ENCODE data around the gene ANGPTL4.
A peak's percentile ranks its signal among the peaks of the same experiment; 100 is the strongest.
"Not testable (repeated sequence)": the region's sequence is repeated elsewhere in the genome, so short reads cannot be mapped to it uniquely, and the experiment has no call there.

The ANGPTL4 gene

GRCh38 chr19:8334458-8335342 lies 29.3 kb upstream of the ANGPTL4 start:
- DNase-seq = no peak

DNA sequence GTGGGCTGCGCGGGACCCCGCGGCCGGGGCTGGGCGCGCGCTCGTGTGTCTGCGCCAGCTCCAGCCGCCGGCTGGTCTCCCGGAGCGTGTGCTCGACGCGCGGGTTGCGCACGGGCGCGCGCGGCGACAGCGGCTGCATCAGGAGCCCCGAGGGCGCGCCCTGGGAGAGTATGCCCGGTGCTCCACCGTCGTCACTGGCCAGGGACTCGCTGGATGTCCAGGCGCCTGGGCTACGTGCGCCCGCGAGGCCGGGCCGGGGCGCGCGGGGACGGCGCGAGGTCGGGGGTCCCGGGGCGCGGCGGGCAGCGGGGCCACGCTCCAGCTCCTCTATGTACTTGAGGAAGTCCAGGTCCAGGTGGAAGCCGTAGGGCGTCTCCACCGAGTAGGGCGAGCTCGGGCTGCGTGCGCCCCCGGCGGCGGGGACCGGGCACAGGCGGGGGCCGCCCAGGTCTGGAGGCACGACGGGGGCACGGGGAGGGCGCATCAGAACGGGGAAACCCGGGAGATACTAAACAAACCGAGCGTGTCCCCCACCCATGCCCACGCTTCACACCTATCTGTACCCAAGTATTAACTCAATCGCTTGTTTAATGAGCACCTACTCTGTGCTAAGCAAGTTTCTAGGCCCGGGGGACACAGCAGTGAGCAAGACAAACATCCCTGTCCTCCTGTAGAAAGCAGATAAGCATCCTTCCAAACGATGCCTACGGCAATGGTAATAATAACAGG lies 28.4 kb upstream of the ANGPTL4 start:
- peak; percentile 39 for DNase-seq

DNA sequence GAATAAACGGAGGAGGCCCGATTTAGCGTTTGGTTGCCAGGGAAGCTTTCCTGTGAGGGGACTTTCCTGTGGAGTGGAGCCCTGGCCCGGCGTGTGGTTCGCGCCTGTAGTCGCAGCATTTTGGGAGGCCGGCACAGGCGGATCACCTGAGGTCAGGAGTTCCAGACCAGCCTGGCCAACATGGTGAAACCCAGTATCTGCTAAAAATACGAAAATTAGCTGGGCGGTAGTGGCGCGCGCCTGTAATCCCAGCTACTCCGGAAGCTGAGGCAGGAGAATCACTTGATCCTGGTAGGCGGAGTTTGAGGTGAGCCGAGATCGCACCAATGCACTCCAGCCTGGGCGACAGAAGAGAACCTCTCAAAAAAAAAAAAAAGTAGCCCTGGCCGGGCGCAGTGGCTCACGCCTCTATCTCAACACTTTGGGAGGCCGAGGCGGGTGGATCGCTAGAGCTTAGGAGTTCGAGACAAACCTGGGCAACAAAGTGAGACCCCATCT lies 27.8 kb upstream of the ANGPTL4 start:
- DNase-seq = no peak

DNA sequence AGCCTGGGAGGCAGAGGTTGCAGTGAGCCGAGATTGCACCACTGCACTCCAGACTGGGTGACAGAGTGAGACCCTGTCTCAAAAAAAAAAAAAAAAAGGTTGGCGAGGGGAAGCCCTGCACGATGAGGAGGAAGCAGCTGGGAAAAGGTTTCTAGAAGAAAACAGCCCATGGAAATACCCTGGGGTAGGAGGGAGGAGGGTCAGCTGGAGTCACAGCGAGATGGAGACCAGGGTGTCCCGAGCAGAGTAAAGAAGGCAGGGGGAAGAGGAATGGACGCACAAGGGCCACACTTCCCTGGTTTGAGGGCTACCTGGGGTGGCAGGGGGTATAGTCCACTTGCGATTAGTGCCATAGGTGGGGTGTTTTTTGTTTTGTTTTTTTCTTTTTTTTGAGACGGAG lies 27.3 kb upstream of the ANGPTL4 start:
- DNase-seq = no peak

- no peak for DNase-seq
These were observed 26.2 kb upstream of the ANGPTL4 start for GRCh38 chr19:8337728-8338127.

DNA sequence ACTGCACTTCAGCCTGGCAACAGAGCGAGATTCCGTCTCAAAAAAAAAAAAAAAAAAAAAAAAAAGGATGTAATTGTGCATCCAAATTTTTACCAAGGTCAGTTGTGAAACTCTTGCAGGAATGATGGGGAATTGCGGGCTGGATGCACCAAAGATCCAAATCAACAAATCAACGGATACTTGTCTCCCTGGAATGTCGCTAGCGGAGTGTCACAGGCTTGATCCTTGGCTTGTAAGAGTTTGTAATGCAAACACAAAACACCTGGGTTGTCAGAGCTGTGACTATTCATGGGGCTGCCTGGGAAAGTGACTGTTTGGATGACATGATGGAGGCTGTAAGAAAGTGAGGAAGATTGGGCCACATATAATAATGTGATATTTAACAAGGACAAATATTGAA lies 25.1 kb upstream of the ANGPTL4 start:
- no peak for DNase-seq

DNA sequence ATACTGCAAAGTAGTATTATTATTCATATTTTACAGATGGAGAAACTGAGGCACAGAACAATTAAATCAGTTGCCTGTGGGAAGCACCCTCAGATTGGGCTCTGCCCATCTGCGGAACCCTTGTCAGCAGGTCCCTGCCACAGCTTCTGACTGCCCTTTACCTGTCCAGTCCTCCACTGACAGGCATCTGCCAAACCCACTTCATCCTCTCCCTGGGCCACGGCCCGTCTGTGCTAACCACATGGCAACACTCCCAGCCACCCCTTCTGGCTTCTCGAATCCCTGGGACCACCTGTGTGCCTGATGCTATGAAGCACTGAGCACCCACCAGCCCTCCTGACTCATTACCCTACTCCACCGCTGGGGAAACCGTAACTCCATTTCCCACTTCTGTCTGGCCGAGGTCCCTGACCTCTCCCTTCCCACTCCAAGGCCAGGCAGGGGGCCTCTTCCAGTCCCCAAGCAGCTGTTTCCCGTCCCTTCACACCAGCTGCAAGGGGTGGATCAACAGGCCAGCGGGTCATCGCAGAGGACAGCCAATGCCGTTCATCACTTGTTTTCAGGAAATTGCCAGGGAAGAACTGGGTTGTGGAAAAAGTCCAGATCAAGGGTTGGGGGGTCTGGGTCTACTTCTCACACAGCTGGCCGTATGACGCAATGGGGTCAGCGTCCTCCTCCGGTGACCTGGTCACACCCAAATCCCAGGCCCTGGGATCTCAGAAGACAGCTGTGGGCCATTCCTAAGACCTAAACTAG lies 23.4 kb upstream of the ANGPTL4 start:
- no peak for DNase-seq

GRCh38 chr19:8341504-8341903 lies 22.5 kb upstream of the ANGPTL4 start:
- DNase-seq = not testable (repeated sequence)

- no peak for DNase-seq
These were observed 21.7 kb upstream of the ANGPTL4 start for GRCh38 chr19:8342316-8342683.

GRCh38 chr19:8342684-8343482 lies 21.1 kb upstream of the ANGPTL4 start, which contains the start of gene KANK3:
KANK3 (minus strand) TSS chr19:8343262; CDS start chr19:8337828, 5,434 bp downstream.
- DNase-seq = peak; percentile 94

GRCh38 chr19:8343483-8343844 lies 20.5 kb upstream of the ANGPTL4 start:
- DNase-seq = no peak

DNA sequence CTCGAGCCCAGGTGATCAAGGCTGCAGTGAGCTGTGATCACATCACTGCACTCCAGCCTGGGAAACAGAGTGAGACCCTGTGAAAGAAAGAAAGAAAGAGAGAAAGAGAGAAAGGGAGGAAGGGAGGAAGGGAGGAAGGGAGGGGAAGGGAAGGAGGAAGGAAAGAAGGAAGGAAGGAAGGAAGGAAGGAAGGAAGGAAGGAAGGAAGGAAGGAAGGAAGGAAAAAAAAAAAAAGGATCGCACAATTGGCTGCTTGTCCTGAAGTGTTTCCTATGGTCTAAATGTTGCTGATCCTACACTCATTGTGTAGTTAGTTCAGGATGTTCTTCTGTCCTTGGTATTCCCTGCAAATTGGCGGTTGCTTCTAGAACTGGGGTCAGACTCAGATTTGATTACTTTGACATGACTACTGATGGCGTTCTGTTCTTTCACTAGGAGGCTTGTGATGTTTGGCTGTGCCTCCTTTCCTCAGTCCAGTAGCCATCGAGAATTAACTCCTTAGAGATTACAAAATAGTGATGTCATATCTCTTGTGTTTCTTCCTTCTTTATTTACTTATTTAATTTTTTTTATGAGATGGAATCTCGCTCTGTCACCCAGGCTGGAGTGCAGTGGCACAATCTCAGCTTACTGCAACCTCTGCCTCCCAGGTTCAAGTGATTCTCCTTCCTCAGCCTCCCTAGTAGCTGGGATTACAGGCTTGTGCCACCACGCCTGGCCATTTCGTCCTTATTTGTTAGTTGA lies 14.2 kb upstream of the ANGPTL4 start:
- not testable (repeated sequence) for DNase-seq

GRCh38 chr19:8352134-8352827 lies 11.7 kb upstream of the ANGPTL4 start:
- DNase-seq = no peak

DNA sequence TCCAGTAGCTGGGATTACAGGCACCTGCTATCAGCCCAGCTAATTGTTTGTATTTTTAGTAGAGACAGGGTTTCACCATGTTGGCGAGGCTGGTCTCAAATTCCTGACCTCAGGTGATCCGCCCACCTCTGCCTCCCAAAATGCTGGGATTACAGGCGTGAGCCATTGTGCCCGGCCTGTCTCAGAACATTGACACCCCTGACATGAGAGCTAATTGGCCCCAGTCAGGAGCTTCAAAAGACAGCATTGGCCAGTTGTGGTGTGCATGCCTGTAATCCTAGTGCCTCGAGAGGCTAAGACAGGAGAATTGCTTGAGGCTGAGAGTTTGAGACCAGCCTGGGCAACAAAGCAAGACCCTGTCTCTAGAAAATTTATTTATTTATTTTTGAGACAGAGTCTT lies 11.1 kb upstream of the ANGPTL4 start:
- not testable (repeated sequence) for DNase-seq

- no peak for DNase-seq
These were observed 8.1 kb upstream of the ANGPTL4 start for GRCh38 chr19:8355631-8356402.

DNA sequence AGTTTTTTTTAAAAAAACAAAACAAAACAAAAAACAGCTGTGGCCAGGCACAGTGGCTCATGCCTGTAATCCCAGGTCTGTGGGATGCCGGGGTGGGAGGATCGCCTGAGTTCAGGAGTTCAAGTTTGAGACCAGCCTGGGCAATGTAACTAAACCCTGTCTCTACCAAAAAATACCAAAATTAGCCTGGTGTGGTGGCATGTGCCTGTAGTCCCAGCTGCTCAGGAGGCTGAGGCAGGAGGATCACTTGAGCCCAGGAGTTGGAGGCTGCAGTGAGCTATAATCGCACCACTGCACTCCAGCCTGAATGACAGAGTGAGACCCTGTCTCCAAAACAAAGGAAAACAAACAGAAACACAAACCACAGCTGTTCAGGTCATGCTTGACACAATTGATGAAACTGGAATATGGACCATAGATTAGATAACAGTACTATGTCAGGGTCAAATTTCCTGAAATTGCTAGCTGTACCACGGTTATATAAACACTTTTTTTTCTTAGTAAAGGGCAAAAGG lies 6.9 kb upstream of the ANGPTL4 start:
- no peak for DNase-seq

- DNase-seq = no peak
These were observed 5.0 kb upstream of the ANGPTL4 start for GRCh38 chr19:8358948-8359347.

- no peak for DNase-seq
These were observed 3.8 kb upstream of the ANGPTL4 start for GRCh38 chr19:8360196-8360595.

- DNase-seq = peak; percentile 9
These were observed 1.8 kb upstream of the ANGPTL4 start for GRCh38 chr19:8361921-8362793.
